Stimulated activated CD8-positive, alpha-beta memory T cell treated with anti-CD3 and anti-CD28 coated beads, Interleukin-7, amount 100 ng/mL, for 48 hours (primary cell): ENCODE measurements around the gene ZBTB11.
A peak's percentile ranks its signal among the peaks of the same experiment; 100 is the strongest.
"Not testable (repeated sequence)": the region's sequence is repeated elsewhere in the genome, so short reads cannot be mapped to it uniquely, and the experiment has no call there.

Source experiments
- DNase-seq, 2 donors: peaks; one replicate each; pipeline ENCODE4 v3.0.0-alpha.2; 2020; ENCODE audit warnings: low read depth in 1 of 2; ENCODE audit errors: extremely low read depth in 1 of 2

Gene ZBTB11

DNA sequence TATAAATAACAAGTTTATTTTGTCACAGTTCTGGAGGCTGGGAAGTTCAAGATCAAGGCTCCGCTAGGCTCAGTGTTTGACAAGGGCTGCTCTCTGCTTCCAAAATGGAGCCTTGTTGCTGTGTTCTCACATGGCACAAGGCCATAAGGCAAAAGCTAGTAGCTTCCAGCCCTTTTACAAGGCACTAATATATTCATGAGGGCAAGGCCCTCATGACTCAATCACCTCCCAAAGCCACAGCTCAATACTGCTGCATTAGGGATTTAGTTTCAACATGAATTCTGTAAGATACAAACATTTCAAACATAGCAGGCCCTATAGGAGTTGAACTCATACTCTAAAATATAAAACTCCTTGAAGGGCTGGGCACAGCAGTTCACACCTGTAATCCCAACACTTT lies 30.2 kb downstream of the ZBTB11 start:
- no peak for DNase-seq

DNA sequence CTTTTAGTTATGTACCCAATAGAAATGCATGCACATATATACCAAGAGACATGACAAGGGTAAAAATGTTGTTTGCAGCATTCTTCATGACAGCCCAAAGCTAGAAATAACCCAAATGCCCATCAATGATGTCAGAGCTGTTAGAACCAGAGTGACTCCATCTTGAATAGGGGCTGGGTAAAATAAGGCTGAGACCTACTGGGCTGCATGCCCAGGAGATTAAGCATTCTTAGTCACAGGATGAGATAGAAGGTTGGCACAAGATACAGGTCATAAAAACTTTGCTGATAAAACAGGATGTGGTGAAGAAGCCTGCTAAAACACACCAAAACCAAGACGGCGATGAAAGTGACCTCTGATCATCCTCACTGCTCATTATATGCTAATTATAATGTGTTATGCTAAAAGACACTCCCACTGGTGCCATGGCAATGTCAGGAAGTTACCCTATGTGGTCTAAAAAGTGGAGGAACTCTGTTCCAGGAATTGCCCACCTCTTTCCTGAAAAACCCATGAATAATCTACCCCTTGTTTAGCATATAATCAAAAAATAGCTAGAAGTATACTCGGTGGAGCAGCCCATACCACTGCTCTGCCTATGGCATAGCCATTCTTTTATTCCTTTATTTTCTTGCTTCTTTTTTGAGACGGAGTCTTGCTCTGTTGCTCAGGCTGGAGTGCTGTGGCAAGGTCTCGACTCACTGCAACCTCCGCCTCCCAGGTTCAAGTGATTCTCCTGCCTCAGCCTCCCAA lies 32.9 kb downstream of the ZBTB11 start:
- peak; percentile 8 to 49 for DNase-seq

DNA sequence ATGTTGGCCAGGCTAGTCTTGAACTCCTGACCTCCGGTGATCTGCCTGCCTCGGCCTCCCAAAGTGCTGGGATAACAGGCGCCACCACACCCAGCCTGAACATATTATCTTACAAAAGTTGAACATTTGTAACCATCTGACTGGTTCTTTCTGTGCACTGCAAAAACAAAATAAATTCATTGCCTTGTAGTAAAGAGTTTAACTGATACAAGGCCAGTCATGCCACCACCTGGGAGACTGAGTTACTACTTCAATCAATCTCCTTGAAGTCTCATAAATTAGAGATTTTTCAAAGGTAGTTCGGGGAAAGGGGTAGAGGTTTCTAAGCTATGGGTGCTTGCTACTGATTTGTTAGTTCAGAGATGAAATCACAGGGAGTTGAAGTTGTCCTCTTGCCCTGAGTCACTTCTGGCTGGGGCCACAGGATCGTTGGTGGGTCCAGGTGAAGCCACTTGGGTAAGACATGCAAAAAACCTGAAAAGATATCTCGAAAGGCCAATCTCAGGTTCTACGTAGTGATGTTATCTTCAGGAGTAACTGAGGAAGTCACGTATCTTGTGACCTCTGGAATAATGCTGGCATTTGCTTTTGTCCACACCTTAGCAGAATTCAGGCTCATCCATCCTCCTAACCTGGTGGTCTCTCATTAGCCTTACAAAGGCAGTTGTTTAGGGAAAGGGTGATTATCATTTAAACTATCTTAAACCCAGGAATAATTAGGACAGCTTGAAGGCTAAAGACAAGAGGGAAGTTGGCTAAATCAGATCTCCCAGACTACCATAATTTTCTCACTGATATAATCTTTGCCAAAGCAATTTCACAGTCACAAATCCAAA lies 33.7 kb downstream of the ZBTB11 start:
- DNase-seq: no peak

GRCh38 chr3:101642441-101642840 lies 34.5 kb downstream of the ZBTB11 start:
- no peak for DNase-seq

GRCh38 chr3:101641397-101642115 lies 35.4 kb downstream of the ZBTB11 start:
- DNase-seq: not testable (repeated sequence)

DNA sequence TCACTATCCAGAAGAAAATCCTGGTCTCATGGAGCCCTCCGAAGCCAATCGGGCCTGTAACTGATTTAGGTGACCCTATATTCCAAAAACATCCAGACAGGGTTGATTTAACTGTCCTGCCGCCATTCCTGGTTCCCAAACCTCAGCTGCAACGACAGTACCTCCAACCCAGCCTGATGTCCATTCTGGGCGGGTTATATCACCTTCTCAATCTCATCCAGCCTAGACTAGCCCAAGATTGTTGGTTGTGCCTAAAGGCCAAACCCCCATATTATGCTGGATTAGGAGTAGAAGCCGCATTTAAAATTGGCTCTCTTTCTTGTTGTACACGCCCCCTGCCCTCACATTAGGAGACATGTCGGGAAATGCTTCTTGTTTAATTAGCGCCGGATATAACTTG lies 36.7 kb downstream of the ZBTB11 start:
- no peak for DNase-seq

- no peak for DNase-seq
Measured at GRCh38 chr3:101639280-101639963, 37.5 kb downstream of the ZBTB11 start.

GRCh38 chr3:101638261-101638745 lies 38.6 kb downstream of the ZBTB11 start:
- no peak for DNase-seq

GRCh38 chr3:101637451-101637850 lies 39.5 kb downstream of the ZBTB11 start:
- no peak for DNase-seq

DNA sequence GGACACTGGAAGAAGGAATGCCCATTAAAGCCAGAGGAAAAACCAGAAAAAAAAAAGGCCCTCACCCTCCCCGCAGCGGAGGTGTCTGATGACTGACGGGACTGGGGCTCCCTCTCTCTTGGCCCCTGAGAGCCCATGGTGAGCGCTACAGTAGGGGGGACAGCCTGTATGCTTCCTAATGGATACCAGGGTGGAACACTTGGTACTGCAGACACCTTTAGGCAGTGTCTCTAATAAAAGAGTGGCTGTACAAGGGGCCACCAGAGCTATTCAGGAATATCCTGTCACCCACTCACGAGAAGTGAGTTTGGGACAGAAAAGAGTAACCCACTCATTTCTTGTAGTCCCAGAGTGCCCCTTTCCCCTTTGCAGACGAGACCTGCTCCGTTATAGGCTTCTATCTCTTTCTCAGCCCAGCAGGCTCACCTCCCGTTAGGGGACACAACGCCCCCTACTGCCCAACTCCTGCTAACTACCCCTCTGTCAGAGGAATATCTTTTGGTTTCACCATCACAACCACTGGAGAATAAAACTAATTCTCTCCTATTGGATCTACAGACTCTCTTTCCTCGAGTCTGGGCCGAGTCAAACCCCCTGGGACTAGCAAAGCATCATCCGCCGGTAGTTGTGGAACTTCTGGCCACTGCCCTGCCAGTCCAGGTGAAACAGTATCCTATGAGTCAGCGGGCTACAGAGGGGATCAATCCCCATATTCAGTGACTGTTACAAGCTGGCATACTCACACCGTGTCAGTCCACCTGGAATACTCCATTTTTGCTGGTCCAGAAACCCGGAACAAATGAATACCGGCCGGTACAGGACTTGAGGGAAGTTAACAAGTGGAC lies 40.8 kb downstream of the ZBTB11 start:
- peak; percentile 33 to 65 for DNase-seq

- no peak for DNase-seq
Measured at GRCh38 chr3:101635345-101635744, 41.6 kb downstream of the ZBTB11 start.

DNA sequence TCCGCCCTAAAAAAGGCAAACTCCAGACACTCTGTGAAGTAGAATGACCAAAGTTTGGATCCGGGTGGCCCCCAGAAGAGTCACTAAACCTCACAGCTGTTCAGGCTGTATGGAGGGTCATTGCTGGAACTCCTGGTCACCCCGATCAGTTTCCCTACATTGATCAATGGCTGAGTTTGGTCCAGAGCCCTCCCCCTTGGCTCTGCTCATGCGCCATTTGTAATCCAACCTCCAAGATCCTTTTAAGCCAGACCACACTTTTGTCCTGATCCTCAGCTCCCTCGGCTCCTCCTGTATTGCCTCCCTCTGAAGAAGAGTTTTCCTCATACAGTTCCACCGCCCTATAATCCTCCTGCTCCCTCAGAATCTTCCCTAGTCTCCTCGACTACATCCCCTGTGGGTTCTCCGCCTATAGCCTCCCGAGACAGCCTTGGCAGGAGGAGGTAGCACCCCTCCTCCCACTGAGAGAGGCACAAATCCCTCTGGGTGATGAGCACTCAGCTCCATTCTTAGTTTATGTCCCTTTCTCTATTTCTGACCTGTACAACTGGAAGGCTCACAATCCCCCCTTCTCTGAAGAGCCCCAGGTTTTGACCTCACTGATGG lies 42.2 kb downstream of the ZBTB11 start:
- DNase-seq: no peak

DNA sequence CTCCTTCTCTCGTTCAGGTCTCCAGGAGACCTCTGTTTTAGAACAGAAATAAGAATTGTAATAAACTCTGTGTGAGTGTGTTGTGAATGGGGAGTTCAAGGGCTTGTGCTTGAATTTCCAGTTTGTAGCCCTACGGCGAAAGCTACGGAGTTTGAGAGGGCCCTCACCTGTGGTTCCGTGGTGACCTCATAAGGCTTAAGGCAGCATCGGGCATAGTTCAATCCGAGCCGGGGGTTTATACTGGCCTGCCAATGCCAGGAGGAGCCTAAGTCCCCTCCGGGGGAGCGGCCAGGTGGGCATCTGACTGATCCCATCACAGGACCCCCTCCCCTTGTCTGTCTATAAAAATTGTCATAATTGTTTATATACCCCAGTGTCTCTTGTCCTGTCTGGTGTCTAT lies 43.7 kb downstream of the ZBTB11 start:
- no peak for DNase-seq

GRCh38 chr3:101632586-101632985 lies 44.3 kb downstream of the ZBTB11 start:
- DNase-seq: no peak

DNA sequence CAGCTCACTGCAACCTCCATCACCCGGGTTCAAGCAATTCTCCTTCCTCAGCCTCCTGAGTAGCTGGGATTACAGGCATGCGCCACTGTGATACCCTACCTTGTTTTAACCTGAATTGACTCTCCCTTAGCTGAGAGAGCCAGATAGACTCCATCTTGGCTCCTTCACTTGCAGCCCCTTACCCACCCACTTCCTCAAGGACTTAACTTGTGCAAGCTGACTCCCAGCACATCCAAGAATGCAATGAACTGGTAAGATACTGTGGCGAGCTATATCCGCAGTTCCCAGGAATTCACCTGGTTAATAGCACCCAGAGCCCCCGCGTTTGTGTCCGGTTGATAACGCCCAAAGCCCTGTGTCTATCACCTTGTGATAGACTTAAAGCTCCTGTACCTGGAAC lies 45.0 kb downstream of the ZBTB11 start:
- not testable (repeated sequence) for DNase-seq

DNA sequence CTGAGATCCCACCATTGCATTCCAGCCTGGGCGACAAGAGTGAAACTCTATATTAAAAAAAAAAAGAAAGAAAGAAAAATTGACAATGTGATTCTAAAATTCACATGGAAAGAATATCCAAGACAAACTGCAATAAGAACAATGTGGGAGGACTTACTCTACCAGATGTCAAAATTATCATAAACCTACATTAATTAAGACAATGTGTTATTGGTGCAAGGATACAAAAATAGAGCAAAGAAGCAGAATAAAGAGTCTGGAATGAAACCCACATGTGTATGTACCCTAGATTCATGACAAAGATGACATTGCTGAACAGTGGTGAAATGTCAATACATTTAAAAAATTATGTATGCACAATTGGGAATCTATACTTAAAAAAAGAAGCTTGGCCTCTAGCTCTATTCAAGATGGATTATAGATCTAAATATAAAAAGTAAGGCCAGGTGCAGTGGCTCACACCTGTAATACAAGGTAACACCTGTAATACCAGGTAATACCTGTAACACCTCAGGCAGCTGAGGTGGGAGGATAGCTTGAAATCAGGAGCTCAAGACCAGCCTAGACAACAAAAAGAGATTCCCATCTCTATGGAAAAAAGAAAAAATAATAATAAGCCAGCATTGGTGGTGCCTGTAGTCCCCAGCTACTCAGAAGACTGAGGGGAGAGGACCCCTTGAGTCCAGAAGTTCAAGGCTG lies 45.7 kb downstream of the ZBTB11 start:
- no peak for DNase-seq

GRCh38 chr3:101629219-101629618 lies 47.7 kb downstream of the ZBTB11 start:
- no peak for DNase-seq

DNA sequence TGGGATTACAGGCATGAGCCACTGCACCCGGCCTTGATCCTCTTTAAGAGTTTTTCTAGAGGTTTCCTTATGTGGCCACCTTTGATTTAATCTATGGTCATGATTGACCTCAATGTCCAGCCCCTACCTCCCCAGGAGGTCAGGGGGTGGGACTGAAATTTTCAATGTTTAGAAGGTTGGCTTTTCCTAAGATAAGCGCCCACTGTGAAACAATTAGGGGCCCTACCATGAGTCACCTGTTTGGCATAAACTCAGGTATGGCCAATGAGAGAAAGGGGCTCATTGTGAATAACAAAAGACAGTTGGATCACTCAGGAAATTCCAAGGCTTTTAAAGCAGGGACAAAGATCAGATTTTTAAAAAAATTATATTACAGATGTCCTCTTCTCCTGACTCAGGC lies 51.1 kb downstream of the ZBTB11 start:
- DNase-seq: no peak

DNA sequence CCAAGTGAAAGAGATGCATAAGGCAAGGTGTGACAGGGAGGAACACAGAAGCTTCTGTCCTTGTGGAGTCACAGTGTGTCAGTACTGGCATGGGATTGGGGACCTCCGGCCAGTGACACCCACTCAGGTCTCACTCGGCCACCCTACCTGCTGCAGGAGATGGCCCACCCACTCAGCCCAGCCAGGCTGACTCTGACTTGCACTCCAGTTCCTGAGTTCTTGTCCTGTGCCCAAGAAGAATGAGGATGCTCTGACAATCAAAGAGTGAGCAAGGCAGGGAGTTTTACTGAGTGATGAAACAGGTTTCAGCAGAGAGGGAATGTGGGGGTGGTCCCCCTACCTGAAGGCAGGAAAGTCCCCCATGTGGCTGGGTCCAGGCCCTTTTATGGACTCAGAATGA lies 52.1 kb downstream of the ZBTB11 start:
- no peak for DNase-seq
